Measurements from ENCODE around the gene NGB.
"Not testable (repeated sequence)": the region's sequence is repeated elsewhere in the genome, so short reads cannot be mapped to it uniquely, and the experiment has no call there.

The NGB gene

GRCh38 chr14:77271113-77271710 lies at the start of gene NGB:
NGB (minus strand) TSS chr14:77271206; CDS start chr14:77270937, 269 bp downstream.
- no peak for DNase-seq (ENCODE audit: low read depth)

- peak; percentile 89 for DNase-seq (ENCODE audit: low read depth)
These were observed 49.4 kb upstream of the NGB start, which contains the start of gene POMT2 for GRCh38 chr14:77320238-77320935. POMT2 (minus strand) TSS chr14:77320883; CDS start chr14:77320681, 202 bp downstream.

- no peak for DNase-seq (ENCODE audit: low read depth)
These were observed 48.4 kb upstream of the NGB start for GRCh38 chr14:77319422-77319821.

GRCh38 chr14:77318756-77319155 lies 47.8 kb upstream of the NGB start:
- DNase-seq (ENCODE audit: low read depth): not testable (repeated sequence)

- DNase-seq (ENCODE audit: low read depth): no peak
These were observed 47.1 kb upstream of the NGB start for GRCh38 chr14:77318006-77318553.

- DNase-seq (ENCODE audit: low read depth): no peak
These were observed 45.9 kb upstream of the NGB start for GRCh38 chr14:77316872-77317301.

GRCh38 chr14:77316195-77316505 lies 45.1 kb upstream of the NGB start:
- no peak for DNase-seq (ENCODE audit: low read depth)

- DNase-seq (ENCODE audit: low read depth): no peak
These were observed 43.8 kb upstream of the NGB start for GRCh38 chr14:77314539-77315457.

- DNase-seq (ENCODE audit: low read depth): no peak
These were observed 43.0 kb upstream of the NGB start for GRCh38 chr14:77314043-77314442.

GRCh38 chr14:77313371-77313770 lies 42.4 kb upstream of the NGB start:
- DNase-seq (ENCODE audit: low read depth): no peak

- DNase-seq (ENCODE audit: low read depth): no peak
These were observed 40.2 kb upstream of the NGB start for GRCh38 chr14:77311217-77311616.

- no peak for DNase-seq (ENCODE audit: low read depth)
These were observed 39.0 kb upstream of the NGB start for GRCh38 chr14:77310026-77310425.

GRCh38 chr14:77309131-77309530 lies 38.1 kb upstream of the NGB start:
- no peak for DNase-seq (ENCODE audit: low read depth)

- no peak for DNase-seq (ENCODE audit: low read depth)
These were observed 36.0 kb upstream of the NGB start for GRCh38 chr14:77306851-77307496.

GRCh38 chr14:77306416-77306815 lies 35.4 kb upstream of the NGB start:
- DNase-seq (ENCODE audit: low read depth): no peak

GRCh38 chr14:77305696-77306095 lies 34.7 kb upstream of the NGB start:
- no peak for DNase-seq (ENCODE audit: low read depth)

- no peak for DNase-seq (ENCODE audit: low read depth)
These were observed 32.6 kb upstream of the NGB start for GRCh38 chr14:77303417-77304156.

GRCh38 chr14:77302926-77303325 lies 31.9 kb upstream of the NGB start:
- peak; percentile 15 for DNase-seq (ENCODE audit: low read depth)

- peak; percentile 19 for DNase-seq (ENCODE audit: low read depth)
These were observed 30.1 kb upstream of the NGB start for GRCh38 chr14:77301103-77301502.

GRCh38 chr14:77299771-77300170 lies 28.8 kb upstream of the NGB start:
- no peak for DNase-seq (ENCODE audit: low read depth)

- no peak for DNase-seq (ENCODE audit: low read depth)
These were observed 25.9 kb upstream of the NGB start for GRCh38 chr14:77296906-77297305.

Measured in activated T-helper 9 cell treated with anti-CD3 and anti-CD28 coated beads, Interleukin-2, amount 50 U/mL, for 16 hours (primary cell).